SKM-1 (cell line): ENCODE measurements around the gene ANKRD23.
"Not testable (repeated sequence)": the region's sequence is repeated elsewhere in the genome, so short reads cannot be mapped to it uniquely, and the experiment has no call there.

Experiments
- DNase-seq: peaks from one replicate; lab custom pipeline; 2025; ENCODE audit not compliant: unreplicated experiment; lab: John Stamatoyannopoulos, UW

The ANKRD23 gene

GRCh38 chr2:96801005-96801785, 42.6 kb downstream of the ANKRD23 start:
- no peak for DNase-seq

- no peak for DNase-seq
These were observed 43.5 kb downstream of the ANKRD23 start for GRCh38 chr2:96800061-96801004.

- DNase-seq = no peak
These were observed 44.2 kb downstream of the ANKRD23 start for GRCh38 chr2:96799623-96799935.

GRCh38 chr2:96798733-96799622, 44.8 kb downstream of the ANKRD23 start:
- no peak for DNase-seq

GRCh38 chr2:96797066-96797625, 46.7 kb downstream of the ANKRD23 start:
- DNase-seq = no peak

- DNase-seq = not testable (repeated sequence)
These were observed 47.3 kb downstream of the ANKRD23 start for GRCh38 chr2:96796497-96796896.

GRCh38 chr2:96795076-96795475, 48.7 kb downstream of the ANKRD23 start:
- DNase-seq = no peak

- DNase-seq = no peak
These were observed 50.8 kb downstream of the ANKRD23 start for GRCh38 chr2:96792772-96793749.

- DNase-seq = no peak
These were observed 54.6 kb downstream of the ANKRD23 start for GRCh38 chr2:96789245-96789617.

- DNase-seq = no peak
These were observed 55.2 kb downstream of the ANKRD23 start for GRCh38 chr2:96788442-96789244.
